HG02763 (cell line): ENCODE data around the gene YBX2.

Experiments
- ATAC-seq: cut with Tn5 transposase; IDR thresholded peaks from one replicate; pipeline ENCODE4 v1.9.1; 2021; ENCODE audit warnings: mild to moderate bottlenecking, moderate library complexity; ENCODE audit not compliant: unreplicated experiment

Gene YBX2

DNA sequence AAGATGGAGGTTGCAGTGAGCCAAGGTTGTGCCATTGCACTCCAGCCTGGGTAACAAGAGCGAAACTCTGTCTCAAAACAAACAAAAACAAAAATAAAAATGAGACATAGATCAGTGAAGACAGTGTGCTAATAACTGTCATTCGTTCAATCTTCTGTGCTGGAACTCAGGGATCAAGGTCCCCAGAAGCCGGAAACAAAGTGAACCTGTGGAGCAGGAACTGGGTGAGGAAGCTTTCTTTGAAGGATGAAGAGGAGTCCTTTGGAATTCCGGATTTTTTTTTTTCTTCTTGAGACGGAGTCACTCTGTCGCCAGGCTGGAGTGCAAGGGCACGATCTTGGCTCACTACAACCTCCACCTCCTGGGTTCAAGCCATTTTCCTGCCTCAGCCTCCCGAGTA, 15.0 kb downstream of the YBX2 start:
- no peak for ATAC-seq

DNA sequence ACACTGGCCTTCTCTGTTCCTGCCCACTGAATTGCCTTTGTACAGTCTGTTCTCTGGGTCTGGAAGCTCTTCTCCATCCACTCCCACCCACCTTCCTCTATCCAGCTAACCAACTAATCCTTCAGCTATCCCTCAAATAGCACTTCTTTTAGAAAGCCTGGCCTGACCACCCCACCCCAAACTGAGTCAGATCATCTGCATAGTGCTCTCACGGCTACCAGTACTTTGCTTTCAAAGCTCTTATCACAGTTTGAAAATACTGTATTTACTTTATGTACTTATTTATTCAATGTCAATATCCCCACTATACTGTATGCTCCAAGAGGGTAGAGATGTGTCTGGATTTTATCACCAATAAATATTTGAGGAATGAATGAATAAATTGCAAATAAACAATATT, 27.7 kb downstream of the YBX2 start:
- ATAC-seq, result no peak

DNA sequence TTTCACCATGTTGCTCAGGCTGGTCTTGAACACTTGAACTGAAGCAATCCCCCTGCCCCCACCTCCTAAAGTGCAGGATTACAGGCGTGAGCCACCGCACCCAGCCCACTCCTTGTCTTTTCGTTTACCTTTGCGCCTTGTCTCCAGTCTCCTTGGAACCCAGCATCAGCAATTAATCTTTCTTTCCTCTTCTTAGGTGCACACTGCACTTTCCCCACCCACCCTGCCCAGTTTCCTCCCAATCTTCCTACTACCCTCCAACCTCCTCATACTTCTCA, 30.7 kb downstream of the YBX2 start:
- ATAC-seq, result no peak

DNA sequence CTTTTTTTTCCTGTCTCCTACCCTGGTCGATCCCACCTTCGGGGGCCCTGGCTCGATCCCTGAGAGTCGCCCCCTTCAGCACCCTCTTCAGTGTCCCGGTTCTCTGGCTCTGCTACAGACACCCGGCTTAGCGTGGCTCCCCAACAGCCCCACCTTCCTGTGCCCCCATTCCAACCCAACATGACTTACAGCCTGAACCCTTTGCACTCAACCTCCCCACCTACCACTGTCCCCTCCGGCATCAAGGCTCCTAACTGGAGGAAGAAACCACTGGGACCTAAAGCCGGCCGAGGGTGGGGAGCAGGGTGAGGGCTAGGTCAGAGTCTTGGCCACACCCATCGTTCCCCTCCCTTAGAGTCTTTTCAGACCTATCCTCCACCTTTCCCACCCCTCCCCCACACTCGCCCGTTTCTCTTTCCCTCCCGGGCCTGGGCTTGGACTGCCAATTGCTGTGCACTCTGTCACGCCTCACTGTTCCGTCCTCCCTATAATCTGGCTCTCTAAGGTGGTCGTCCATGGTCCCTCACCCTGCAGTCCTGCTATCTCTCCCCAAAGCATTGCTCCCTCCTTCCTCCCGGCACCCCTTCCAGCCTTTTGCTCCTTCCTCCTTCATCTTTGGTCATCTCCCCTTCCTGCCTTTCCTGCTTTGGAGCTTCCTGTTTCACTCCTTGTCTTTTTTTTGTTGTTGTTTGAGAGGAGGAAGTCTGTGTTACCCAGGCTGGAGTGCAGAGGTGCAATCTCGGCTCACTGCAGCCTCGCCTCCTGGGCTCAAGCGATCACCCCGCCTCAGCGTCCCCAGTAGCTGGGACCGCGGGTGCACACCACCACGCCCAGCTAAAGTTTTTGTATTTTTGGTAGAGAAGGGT, 31.3 kb downstream of the YBX2 start:
- ATAC-seq, result no peak

DNA sequence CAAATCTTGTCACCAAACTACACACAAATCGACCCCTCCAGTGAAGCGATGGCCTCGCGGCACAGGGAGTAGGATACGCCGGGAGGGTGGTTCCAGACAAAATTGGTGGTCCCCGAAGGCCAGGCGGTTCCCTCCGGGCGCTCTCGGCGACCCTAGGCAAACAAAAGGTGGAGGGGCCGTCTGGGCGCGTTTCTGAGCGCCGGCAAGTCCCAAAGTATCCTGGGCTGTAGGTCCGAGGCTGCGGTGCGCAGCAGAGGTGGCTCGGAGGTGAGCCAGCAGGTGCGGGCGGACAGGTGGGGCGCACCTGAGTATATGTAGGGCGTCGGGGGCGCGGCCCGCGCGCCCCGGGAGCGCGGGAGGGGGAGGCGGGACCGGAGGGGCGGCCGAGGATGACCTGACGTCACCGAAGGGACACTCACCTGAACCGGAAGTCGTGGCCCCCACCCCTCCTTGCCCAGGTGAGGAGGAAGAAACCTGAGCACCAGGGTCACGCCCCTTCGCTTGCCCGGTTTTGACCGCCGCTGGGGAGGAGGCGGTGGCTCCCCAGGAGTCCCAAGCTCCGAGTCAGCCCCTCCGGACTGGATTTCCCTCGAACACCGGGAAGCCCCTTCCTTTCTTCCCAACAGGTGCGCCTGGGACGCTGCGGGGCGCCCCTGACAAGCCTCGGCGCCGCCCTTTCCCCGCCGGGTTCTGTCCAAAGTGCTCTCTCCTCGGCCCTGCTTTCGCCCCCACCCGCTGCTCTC, 32.1 kb downstream of the YBX2 start, which contains the start of gene CLDN7:
TSS of gene CLDN7 (minus strand) at position 287 of the 743 bp plus-strand sequence. CDS start 435 bp downstream, outside the sequence.
- ATAC-seq, result no peak

DNA sequence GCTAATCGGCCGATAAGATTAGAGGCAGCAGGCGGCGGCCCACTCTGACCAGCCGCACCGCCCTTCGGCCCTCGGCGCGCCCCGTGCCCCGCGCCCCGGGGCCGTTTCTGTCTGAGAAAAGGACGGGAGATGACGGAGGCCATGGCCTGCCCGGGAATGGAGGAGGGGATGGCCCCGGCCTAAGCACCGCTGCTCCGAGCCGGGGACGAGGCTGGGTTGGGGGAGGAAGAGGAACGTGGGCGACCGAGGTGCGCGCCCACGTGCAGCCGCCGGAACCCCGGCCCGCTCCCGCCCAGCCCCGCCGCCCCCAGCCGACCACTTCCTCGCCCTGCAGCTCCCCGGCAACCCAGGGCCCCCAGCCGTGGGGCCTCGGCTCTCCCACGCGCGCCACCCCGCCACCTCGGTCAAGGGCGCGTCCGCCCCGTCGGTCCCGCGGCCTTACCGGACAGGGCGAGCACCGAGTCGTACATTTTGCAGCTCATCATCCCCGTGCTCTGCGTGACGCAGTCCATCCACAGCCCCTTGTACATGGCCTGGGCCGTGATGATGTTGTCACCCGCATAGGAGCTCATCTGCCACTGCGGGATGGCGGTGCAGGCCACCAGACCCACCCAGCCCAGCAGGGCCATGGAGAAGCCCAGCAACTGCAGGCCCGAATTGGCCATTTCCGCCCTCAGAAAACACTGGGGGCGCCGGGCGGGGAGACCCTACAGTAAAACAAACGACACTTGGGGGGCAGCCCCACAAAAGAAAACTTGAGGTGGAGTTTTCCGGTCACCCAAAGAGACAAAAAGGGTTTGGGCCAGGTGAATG, 32.9 kb downstream of the YBX2 start:
- ATAC-seq, result no peak

DNA sequence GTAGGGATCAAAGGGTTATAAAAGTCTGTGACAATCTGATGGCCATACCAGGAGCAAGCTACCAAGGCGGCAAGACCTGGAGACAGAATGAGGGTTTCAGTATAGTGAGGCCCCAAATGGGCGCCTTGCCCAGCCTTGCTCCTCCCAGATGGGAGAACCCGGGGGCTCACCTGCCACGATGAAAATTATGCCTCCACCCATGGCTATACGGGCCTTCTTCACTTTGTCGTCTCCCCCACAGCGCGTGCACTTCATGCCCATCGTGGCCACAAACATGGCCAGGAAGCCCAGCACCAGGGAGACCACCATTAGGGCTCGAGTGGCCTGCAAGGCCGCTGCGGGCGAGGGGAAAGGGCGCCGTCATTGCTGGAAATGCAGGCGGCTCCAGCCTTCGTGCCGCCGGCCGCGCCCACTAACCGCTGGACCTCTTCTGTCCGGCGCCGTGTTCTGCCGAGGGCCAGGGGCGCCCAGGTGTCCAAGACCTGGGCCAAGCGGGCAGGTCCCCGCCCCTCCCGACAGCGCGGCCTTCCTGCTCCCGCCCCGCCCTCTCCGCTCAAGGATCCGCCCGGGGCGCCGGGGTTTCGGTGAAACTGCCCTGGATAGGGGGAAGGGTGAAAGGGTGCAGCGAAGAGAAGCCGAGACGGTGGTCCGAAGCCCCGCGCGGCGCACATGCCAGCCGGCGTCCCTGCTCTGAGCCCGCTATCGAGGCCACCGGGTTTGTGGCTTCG, 33.6 kb downstream of the YBX2 start:
- no peak for ATAC-seq

DNA sequence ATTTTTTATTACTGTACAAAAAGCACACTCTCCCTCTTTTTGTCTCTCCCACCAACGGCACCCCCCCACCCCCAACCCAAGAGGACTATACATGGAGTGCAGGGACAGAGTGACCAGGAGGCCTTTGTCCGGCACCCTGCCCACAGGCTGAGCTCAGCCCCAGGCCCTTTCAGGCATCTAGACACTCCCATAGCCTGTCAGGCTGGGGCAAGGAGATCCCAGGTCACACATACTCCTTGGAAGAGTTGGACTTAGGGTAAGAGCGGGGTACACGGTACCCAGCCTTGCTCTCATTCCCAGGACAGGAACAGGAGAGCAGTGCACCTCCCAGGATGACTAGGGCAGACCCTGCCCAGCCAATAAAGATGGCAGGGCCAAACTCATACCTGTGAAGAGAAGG, 34.3 kb downstream of the YBX2 start:
- no peak for ATAC-seq

DNA sequence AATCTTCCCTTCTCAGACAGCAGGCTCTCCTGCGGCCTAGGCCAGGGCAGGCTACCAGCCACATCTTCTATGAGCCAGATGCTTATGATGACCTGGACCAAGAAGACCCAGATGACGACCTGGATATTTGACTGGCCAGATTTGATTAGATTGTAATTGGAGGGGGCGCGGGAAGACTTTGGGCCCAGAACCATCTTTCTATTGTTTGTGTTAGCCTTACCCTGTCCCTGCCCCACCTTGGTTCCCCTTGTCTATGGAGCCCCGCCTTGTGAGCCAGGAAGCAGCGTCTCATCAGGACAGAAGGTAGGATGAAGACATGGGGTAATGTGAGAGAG, 34.9 kb downstream of the YBX2 start:
- ATAC-seq, result no peak

DNA sequence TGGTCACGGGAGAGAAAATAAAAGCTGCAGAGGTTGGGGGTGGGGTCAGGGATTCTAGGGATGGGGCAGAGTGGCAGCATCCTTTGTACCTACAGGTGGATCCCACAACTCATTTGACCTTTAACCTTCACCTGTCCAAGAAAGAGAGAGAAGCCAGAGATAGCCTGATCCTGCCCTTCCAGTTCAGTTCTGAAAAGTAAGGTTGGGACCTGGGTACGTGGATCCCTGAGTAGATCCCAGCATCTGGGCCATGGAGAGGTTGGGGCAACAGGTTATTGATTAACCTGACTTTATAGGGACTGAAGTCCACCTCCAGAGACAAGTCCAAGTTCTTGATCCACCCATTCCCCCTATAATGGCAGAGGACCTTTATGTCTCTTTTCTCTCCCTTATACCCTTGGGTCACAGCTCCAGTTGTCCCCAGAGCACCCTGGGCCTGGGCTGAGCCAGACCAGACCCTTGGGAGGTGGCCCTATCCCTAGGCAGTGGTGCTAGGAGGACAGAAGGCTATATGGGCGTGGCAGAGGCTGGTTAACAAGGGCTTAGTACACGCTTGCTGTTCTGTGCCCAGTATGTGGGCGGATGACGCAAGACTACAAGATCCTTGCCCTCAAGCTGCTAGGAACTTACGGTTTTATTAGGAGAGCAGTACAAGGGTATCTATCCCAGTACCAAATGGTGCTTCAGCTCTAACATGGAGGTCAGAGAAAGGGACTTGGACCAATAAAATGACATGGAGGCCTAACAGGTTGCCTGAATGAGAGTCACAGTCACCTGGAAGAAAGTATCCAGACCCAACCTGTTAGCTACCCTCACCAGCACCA, 35.5 kb downstream of the YBX2 start:
- ATAC-seq, result no peak

DNA sequence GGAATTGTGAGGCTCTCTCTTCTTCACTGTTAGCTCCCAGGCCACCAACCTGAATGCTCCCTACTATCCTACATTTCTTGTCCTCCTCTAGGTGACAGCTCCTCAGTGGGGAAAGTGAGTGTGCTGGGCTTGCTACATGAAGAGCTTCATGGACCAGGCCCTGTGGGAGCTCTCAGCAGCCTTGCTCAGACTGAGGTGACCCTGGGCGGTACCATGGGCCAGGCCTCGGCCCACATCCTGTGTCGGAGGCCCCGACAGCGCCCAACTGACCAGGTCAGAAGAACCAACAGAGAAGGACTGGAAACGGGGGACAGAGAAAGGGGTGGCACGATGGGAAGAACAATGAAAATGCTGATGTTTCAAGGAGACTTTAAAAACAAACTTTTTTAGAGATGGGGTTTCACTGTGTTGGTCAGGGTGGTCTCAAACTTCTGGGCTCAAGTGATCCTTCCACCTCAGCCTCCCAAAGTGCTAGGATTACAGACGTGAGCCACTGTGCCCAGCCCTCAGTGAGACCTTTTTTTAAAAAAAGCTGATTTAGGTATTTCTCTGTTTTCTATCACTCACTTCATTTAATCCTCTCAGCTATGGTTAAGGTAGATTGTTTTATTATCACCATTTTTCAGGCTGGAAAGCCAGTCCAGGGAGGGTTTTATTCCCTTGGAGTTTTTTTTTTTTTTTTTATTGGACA, 37.5 kb downstream of the YBX2 start:
- ATAC-seq, result no peak

DNA sequence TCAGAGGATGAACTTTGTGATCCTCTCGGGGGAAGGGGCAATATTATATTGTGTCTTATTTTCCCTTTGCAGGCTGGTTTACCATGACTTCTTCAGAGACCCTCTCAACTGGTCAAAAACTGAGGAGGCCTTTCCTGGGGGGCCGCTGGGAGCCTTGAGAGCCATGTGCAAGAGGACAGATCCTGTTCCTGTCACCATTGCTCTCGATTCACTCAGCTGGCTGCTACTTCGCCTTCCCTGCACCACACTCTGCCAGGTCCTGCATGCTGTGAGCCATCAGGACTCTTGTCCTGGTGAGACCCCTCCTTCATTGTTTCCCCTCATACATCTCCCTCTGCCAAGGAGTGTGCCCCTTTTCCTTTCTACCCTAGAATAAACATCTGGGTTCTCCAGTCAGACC, 39.9 kb downstream of the YBX2 start:
- ATAC-seq, result no peak

DNA sequence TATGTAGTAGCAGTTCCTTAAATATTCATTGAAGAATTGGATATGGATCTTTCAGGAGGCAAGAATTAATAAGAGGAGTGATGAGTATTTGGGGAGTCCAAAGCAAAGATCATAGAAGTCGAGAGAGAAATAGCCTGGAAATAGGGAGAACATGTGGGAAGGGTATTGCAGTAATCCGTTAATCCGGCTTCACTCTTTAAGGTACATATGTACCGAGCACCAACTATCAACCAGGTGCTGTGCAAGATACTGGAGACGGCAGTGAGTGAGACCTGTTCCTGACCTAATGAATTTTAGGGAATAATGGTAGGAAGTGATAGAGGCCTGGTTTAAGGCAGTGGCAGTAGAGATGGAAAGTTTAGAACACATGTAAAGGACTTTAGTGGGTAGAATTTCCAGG, 41.4 kb downstream of the YBX2 start:
- ATAC-seq, result no peak

DNA sequence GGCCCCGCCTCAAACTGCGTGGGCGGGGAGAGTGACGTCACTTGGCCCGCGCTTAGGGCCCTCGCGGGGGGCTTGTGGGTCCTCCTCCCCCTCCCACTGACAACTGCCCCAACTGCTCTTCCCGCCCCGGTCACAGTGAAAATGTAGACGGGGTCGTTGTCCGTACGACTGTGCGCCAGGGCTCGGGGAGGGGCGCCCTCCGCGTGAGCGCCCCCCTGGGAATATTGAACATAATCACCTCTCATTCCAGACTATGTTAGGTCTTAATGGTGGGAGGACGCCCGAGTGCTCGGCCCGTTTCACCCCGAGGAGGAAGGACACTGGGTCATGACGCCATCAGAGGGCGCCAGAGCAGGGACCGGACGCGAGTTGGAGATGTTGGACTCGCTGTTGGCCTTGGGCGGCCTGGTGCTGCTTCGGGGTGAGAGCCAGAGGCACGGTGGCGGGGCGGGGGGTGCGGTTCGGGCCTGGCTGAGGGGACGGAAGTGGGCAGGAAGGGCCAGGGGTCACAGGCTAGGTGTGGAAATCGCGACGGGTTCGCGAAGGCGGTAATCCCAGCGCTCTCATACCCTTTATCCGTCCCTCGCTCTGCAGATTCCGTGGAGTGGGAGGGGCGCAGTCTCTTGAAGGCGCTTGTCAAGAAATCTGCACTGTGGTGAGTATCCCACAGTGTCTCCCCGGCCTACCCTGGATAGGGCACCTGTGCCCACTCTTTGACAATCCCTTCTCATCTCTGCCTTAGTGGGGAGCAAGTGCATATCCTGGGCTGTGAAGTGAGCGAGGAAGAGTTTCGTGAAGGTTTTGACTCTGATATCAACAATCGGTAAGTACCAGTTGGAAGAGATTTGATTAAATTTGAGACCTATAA, 42.0 kb downstream of the YBX2 start, which contains the start of gene ELP5:
TSS of gene ELP5 (plus strand) at position 40 of the 868 bp plus-strand sequence. CDS start at position 376, 336 bp downstream.
- ATAC-seq, result peak; percentile 55

DNA sequence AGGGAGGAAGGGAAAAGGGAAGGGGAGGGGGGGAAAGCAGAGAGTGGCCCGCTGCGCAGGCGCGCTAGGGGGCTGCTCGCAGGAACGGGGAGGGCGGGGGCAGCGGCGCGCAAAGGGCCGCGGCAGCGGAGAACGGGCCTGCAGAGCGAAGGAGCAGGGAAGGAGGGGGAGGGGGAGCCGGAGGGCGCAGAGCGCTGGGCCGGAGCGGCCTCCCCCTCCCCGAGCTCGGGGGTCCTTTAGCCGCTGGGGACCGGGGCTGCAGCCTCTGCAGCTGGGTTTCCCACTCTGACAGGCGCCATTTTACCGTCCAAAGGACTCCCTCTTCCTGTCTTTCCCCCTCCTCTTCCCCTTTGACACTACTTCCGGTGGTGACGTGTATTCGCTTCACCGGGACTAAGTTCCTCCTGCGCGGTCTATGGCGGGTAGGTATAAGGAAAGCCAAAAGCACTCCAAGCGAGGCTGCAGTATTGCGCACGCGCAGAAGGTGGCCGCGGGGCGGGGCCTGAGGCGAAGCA, 42.7 kb downstream of the YBX2 start, which contains the start of gene CTDNEP1:
TSS of gene CTDNEP1 (minus strand) at position 74 of the 515 bp plus-strand sequence. CDS start 438 bp downstream, outside the sequence.
- ATAC-seq, result peak; percentile 79

DNA sequence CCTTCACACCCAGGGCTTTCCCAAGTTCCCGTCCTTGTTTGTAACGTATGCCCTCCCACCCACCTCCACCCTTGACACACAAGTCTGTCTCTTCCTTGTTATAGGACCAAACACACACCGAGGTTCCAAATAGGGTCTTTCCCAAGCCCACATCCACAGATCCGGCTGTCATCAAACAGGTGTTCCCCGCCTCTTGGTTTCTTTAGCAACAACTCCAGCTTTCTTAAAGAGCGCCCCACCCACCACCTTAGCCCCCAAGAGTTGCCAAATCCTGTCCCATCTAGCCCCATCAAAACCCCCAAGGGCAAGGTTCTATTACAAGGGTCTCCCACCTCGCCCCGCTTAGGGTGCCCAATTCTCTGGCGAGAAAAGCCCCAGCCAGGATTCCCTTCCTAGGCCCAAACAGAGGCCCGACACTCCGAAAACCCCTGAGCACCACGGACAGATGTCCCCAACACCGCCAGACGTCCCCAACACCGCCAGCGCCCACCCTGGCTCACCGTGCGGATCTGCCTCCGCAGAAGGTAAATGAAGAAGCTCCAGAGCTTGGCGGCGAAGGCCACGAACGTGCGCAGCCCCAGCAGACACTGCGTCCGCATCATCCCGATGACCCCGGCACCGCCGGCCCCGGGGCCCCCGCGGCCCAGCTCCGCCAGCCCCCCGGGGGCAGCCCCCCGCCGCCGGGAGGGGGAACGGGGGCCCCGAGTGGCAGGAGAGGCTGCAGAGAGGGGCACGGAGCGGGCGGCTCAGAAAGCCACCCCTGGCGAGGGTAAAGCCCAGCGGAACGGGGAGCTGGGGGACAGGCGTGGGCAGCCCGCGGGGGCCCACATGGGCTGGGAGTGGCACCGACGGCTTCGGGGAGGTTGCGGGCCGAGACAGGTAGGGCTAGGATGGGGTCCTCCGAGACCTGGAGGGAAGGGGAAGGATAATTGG, 43.5 kb downstream of the YBX2 start:
- no peak for ATAC-seq

DNA sequence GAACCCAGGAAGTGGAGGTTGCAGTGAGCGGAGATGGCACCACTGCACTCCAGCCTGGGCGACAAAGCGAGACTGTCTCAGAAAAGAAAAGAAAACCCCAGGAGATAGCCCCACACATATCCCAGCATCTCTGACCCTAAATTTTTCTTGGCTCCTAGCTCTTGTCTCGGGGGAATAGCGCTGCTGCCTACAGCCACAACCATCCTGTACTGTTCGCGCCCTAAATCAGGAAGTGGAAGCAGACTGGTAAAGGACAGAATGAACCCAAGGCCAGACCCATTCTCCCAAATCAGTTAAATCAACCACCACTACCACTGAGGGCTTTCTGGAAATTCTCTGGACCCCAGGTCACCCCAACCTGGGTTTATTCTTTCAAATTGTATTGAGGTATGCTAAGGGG, 44.6 kb downstream of the YBX2 start:
- no peak for ATAC-seq
